ENCODE data around the gene GART. TPM values are rescaled to one million over a fixed set of nuclear protein-coding genes. Genes with fewer than 3 reads are reported as not detected.

The GART gene
- total RNA-seq, 1 experiment from 2014 or later = 142 TPM

GRCh38 chr21:33493756-33494155 lies 48.2 kb downstream of the GART start:
- Histone ChIP-seq H3K27me3 (ENCODE audit: low read length) (no peaks in the 10 kb centered on the region), H3K79me2 (ENCODE audit: low read length) (no peaks in the 10 kb centered on the region), H3F3A (ENCODE audit: low read length, unreplicated experiment) (no peaks in the 10 kb centered on the region), H3K36me3 (ENCODE audit: low read depth, low read length) (no peaks in the 10 kb centered on the region), H3K9me3 (ENCODE audit: low read length) (no peaks in the 10 kb centered on the region), H3K9ac (ENCODE audit: low read length) (no peak overlapping the region), H3K4me2 (ENCODE audit: low read length) (no peak overlapping the region), H3K27ac (ENCODE audit: low read length) (no peak overlapping the region), H3K9me2 (replicated peaks; ENCODE audit: low read length) (no peaks in the 10 kb centered on the region), H3K4me3 (ENCODE audit: low read length) (no peak overlapping the region), H3K4me1 (ENCODE audit: insufficient read depth, low read length) (no peaks in the 10 kb centered on the region), H4K20me1 (ENCODE audit: low read length) (no peaks in the 10 kb centered on the region), H2AFZ (ENCODE audit: low read length) (no peak overlapping the region)
- POLR2A ChIA-PET (ENCODE audit: unreplicated experiment) = no interaction called here
- TF ChIP-seq EZH2 (IDR thresholded peaks at IDR 0.05; ENCODE audit: low read length, unreplicated experiment) (no peak), CTCF (conservative IDR thresholded peaks at IDR 0.05; ENCODE audit: low read depth, low read length) (no peak), EZH2phosphoT487 (IDR thresholded peaks at IDR 0.05; ENCODE audit: borderline replicate concordance, low read length) (no peak)
- intact Hi-C loops (cut with micrococcal nuclease) = no loop called here
- CTCF ChIA-PET = no interaction called here
- no TSS peak for BruUV-seq (replicated peaks)
- no peak for ATAC-seq
- DNase-seq = no peak

DNA sequence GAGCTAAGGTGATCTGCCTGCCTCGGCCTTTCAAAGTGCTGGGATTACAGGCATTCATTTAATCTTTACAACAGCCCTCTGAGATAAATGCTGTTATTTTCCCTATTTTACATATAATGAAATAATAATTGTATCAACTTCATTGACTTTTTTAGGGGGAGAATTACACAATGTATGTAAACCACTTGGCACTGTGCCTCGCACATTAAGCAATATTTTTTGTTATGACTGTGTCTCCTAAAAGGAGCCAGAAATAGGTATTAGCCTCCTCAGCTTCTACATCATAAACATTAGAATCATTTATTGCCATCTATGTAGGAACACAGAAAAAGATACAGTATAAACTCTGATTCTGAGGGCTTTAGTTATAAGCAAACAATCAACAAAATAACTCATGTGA lies 49.3 kb downstream of the GART start:
- H3K4me2 ChIP-seq (ENCODE audit: low read length) = no peak overlapping the region
- no peaks in the 10 kb centered on the region for H3F3A ChIP-seq (ENCODE audit: low read length, unreplicated experiment)
- DNase-seq (peak; percentile 51), ATAC-seq (no peak)
- H3K4me1 ChIP-seq (ENCODE audit: insufficient read depth, low read length) = no peaks in the 10 kb centered on the region
- no peaks in the 10 kb centered on the region for H4K20me1 ChIP-seq (ENCODE audit: low read length)
- TF ChIP-seq EZH2phosphoT487 (IDR thresholded peaks at IDR 0.05; ENCODE audit: borderline replicate concordance, low read length) = no peak
- TF ChIP-seq EZH2 (IDR thresholded peaks at IDR 0.05; ENCODE audit: low read length, unreplicated experiment) = no peak
- TF ChIP-seq CTCF (conservative IDR thresholded peaks at IDR 0.05; ENCODE audit: low read depth, low read length) = no peak
- POLR2A ChIA-PET (ENCODE audit: unreplicated experiment) = no interaction called here
- no peak overlapping the region for H2AFZ ChIP-seq (ENCODE audit: low read length)
- intact Hi-C loops (cut with micrococcal nuclease) = no loop called here
- no peak overlapping the region for H3K4me3 ChIP-seq (ENCODE audit: low read length)
- no TSS peak for BruUV-seq (replicated peaks)
- H3K9me3 ChIP-seq (ENCODE audit: low read length) = no peaks in the 10 kb centered on the region
- no peaks in the 10 kb centered on the region for H3K27me3 ChIP-seq (ENCODE audit: low read length)
- H3K27ac ChIP-seq (ENCODE audit: low read length) = no peak overlapping the region
- CTCF ChIA-PET = no interaction called here
- H3K36me3 ChIP-seq (ENCODE audit: low read depth, low read length) = no peaks in the 10 kb centered on the region
- no peaks in the 10 kb centered on the region for H3K9me2 ChIP-seq (replicated peaks; ENCODE audit: low read length)
- H3K9ac ChIP-seq (ENCODE audit: low read length) = no peak overlapping the region
- H3K79me2 ChIP-seq (ENCODE audit: low read length) = no peaks in the 10 kb centered on the region

DNA sequence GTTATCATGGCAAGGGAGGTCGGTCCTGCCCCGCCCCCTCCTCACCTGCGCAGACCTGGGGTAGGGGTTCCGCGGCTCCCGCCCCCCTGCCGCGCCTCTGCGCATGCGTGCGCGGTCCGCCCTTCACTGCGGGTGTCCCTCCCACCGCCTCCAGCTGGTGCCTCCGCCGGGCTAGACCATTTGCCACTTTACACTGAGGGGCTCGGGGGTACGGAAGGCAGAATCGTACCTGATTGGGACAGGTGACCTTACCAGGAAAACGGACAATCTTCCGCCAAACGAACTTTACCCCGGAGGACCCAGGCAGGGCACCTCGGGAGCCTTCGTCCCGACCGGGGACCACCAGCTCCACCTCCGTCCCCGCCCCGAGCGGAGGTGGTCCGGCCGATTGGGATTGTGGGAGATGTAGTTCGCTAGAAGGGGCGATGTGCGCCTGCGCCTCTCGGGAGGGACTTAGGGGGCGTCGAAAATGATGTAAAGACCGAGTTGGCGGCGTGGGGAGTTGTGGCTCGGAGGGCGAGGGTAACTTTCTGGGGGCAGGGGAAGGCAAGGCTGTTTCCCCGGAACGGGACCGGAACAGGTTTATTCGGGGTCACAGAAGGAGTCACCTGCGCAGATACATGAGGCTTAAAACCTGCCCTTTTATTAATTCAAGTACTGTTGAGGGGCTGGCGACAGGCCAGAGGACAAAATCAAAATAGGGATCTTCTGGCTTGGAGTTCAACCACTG lies 50.4 kb downstream of the GART start, which contains the start of gene DNAJC28:
Gene DNAJC28, minus strand, starts transcription at position 344 of the 730 bp plus-strand sequence. CDS start 2,323 bp downstream, outside the sequence.
- ChIA-PET POLR2A (ENCODE audit: unreplicated experiment) (interaction anchor here (0.6 to 1.6 kb wide), 3 partner anchors 8 to 52 kb away, joined by 5 to 29 read pairs (median 10); partner anchors contain the start of gene TMEM50B), CTCF (interaction anchor here (0.6 to 1.5 kb wide), 4 partner anchors 12 to 295 kb away, joined by 3 to 16 read pairs (median 3); partner anchors contain the start of gene TMEM50B)
- TF ChIP-seq EZH2 (IDR thresholded peaks at IDR 0.05; ENCODE audit: low read length, unreplicated experiment) (no peak), EZH2phosphoT487 (IDR thresholded peaks at IDR 0.05; ENCODE audit: borderline replicate concordance, low read length) (no peak), CTCF (conservative IDR thresholded peaks at IDR 0.05; ENCODE audit: low read depth, low read length) (no peak)
- peak; percentile 95 for DNase-seq
- Histone ChIP-seq H3K4me3 (ENCODE audit: low read length) (peak within 1 kb of the TSS; percentile 82), H3K27me3 (ENCODE audit: low read length) (no peaks in the 10 kb centered on the region), H2AFZ (ENCODE audit: low read length) (peak within 1 kb of the TSS; percentile 94), H3K79me2 (ENCODE audit: low read length) (no peaks in the 10 kb centered on the region), H3K9ac (ENCODE audit: low read length) (peak within 1 kb of the TSS; percentile 34), H3K9me3 (ENCODE audit: low read length) (no peaks in the 10 kb centered on the region), H4K20me1 (ENCODE audit: low read length) (no peaks in the 10 kb centered on the region), H3K36me3 (ENCODE audit: low read depth, low read length) (no peaks in the 10 kb centered on the region), H3K27ac (ENCODE audit: low read length) (no peak within 1 kb of the TSS), H3K9me2 (replicated peaks; ENCODE audit: low read length) (no peaks in the 10 kb centered on the region), H3K4me1 (ENCODE audit: insufficient read depth, low read length) (no peaks in the 10 kb centered on the region), H3F3A (ENCODE audit: low read length, unreplicated experiment) (no peaks in the 10 kb centered on the region), H3K4me2 (ENCODE audit: low read length) (peak within 1 kb of the TSS; percentile 83)
- peak; percentile 96 for ATAC-seq
- no TSS peak for BruUV-seq (replicated peaks)
- intact Hi-C loops (cut with micrococcal nuclease) = no loop called here

Data from PC-3 (cell line).